Esophagus (tissue), 2 donors: ENCODE results near the gene ABI3BP. TPM values are rescaled to one million over a fixed set of nuclear protein-coding genes. Genes with fewer than 3 reads are reported as not detected.
A peak's percentile ranks its signal among the peaks of the same experiment; 100 is the strongest.

Experiments used
- H3K27ac ChIP-seq, 2 donors: one replicate each; pipeline ENCODE4 v1.5.1; 2013; ENCODE audit warnings: low read depth in 2 of 2, mild to moderate bottlenecking in 2 of 2, inconsistent platforms in 1 of 2, low read length in 1 of 2, moderate library complexity in 1 of 2
- H3K27me3 ChIP-seq, 2 donors: one replicate each; pipeline ENCODE4 v1.6.1; 2013; ENCODE audit warnings: low read length in 2 of 2, control low read depth in 1 of 2, mild to moderate bottlenecking in 1 of 2; ENCODE audit not compliant: insufficient read depth in 2 of 2, control insufficient read depth in 1 of 2
- H3K36me3 ChIP-seq, 2 donors: one replicate each; pipeline ENCODE4 v1.6.1; 2013; ENCODE audit warnings: low read length in 1 of 2; ENCODE audit not compliant: control insufficient read depth in 2 of 2, insufficient read depth in 2 of 2
- H3K4me1 ChIP-seq, 2 donors: one replicate each; pipeline ENCODE4 v1.6.1; 2013; ENCODE audit warnings: low read length in 1 of 2; ENCODE audit not compliant: control insufficient read depth in 2 of 2, insufficient read depth in 2 of 2
- H3K4me3 ChIP-seq, 2 donors: one replicate each; pipeline ENCODE4 v1.5.1; 2013; ENCODE audit warnings: low read length in 2 of 2, mild to moderate bottlenecking in 2 of 2, low read depth in 1 of 2, moderate library complexity in 1 of 2
- H3K9me3 ChIP-seq, 2 donors: one replicate each; pipeline ENCODE4 v1.6.1; 2013; ENCODE audit warnings: mild to moderate bottlenecking in 2 of 2, low read depth in 1 of 2, low read length in 1 of 2, moderate library complexity in 1 of 2; ENCODE audit not compliant: control insufficient read depth in 2 of 2, insufficient read depth in 1 of 2
- WGBS, 2 donors: extraction: QIAGEN DNeasy Blood & Tissue Kit; methylation state at CpG; one replicate each; pipeline ENCODE4 v1.1.7; 2013; 5-methylcytosine and 5-hydroxymethylcytosine counted together
- polyA plus RNA-seq, 2 donors: library from polyadenylated mRNA; stranded (reverse); fragments of 200-250 nt; gene quantifications; one replicate each; pipeline ENCODE4 v1.2.3, GENCODE V29; 2013
- donor health status: healthy with polysubstance abuse.
- donor health status: Bipolar disorder and iron deficiency.

ABI3BP gene
- polyA plus RNA-seq, 2 donors: 2.1 to 4.0 TPM

DNA sequence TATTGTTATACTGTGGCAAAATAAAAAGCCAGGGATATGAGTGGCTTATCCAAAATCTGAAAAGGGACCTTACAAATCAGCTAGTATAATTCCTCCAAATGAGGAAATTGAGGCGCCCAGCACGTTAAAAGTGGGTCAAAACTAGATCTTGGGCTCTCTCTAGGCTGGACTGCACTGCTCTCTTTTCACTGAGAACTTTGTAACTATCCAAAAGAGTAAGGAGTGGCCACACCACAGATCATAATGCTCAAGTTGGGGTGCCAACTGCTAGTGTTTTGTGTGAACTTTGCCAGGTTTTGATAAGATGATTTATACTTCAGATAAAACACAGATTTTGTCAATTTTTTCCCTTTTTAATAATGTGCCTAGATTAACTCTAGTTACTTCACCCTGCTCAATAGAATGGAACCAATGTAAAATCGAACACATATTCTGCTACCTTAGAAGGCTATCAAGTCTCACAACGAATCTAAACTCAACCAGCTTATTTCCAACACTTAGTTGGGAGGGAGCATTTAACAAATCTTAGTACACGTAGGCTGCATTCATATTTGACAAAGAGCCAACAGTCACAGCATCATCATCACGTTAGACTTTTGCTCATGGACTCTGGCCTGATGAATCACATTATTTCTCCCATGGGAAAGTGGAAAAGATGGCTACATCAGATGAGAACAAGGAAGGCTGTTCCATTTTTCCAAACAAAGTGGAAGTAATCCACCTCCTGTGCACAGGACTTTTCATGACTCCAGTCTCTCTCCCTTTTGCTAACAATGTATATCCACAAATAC is 64.4 kb downstream of the ABI3BP start:
- H3K4me1 ChIP-seq: no peaks in the 10 kb centered on the region
- H3K9me3 ChIP-seq: no peaks in the 10 kb centered on the region
- H3K27me3 ChIP-seq: no peaks in the 10 kb centered on the region
- no peaks in the 10 kb centered on the region for H3K36me3 ChIP-seq
- no peak overlapping the region for H3K4me3 ChIP-seq
- H3K27ac ChIP-seq: no peak overlapping the region
- WGBS, 2 donors: 61 to 69% methylated on average over 6 of the region's 6 CpGs

DNA sequence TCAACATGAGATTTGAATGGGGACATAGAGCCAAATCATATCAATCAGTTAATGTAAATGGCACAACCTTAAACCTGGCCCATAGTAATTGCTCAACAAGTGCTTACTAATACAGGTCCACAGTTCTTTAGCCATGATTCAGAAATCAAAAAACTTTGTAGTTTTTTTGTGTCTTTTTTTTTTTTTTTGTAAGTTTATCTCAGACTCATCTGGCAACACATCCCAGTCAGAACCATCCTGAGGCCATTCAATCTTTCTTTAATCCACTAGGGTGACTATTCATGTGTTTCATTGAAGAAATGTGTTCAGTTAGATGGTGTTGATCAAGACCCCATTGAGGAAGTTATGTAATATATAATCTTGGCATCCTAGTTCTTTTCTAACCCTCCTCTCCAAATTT is 65.4 kb downstream of the ABI3BP start:
- H3K27ac ChIP-seq: no peak overlapping the region
- H3K4me1 ChIP-seq: no peaks in the 10 kb centered on the region
- no peaks in the 10 kb centered on the region for H3K36me3 ChIP-seq
- H3K9me3 ChIP-seq: no peaks in the 10 kb centered on the region
- H3K27me3 ChIP-seq: no peaks in the 10 kb centered on the region
- H3K4me3 ChIP-seq: no peak overlapping the region

DNA sequence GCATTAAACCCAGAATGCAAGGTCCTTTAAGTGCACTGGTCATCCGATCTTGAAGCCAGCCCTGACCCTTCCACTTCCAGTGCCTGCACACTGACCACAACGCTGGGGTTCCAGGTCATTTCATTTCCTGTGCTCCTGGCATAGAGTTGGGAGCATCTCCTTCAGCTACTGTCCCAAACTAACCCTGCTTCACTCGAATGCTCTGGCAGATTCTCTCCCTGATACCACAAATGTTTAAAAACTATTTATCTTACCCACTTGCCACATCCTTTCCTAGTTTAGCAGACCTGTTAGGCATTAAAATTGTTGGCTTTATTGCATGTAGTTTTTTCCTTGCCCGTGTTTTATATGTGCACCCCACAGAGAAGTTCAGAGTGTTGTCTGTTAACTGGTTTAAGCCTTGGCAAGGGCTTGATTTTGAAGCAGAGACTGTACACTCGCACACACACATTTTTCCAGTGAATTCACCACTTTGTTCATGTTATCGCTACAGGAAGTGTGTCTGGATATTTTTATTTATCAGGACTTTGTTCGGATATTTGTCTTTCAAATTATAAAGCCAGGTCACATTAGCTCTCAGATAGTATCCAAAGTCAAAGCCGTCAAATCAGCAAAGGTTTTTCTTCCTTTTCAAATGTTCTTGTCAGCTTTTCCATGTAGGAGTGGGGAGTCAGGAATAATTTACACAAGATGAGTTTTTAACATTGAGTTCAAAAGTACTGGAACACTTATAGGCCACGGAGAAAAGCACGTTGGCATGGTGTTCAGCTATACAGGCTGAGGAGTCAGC is 77.3 kb downstream of the ABI3BP start:
- no peak overlapping the region for H3K27ac ChIP-seq
- no peak overlapping the region for H3K4me3 ChIP-seq
- H3K36me3 ChIP-seq: no peaks in the 10 kb centered on the region
- no peaks in the 10 kb centered on the region for H3K27me3 ChIP-seq
- no peaks in the 10 kb centered on the region for H3K9me3 ChIP-seq
- no peaks in the 10 kb centered on the region for H3K4me1 ChIP-seq
- WGBS, 2 donors: 69 to 78% methylated on average over 10 of the region's 10 CpGs

DNA sequence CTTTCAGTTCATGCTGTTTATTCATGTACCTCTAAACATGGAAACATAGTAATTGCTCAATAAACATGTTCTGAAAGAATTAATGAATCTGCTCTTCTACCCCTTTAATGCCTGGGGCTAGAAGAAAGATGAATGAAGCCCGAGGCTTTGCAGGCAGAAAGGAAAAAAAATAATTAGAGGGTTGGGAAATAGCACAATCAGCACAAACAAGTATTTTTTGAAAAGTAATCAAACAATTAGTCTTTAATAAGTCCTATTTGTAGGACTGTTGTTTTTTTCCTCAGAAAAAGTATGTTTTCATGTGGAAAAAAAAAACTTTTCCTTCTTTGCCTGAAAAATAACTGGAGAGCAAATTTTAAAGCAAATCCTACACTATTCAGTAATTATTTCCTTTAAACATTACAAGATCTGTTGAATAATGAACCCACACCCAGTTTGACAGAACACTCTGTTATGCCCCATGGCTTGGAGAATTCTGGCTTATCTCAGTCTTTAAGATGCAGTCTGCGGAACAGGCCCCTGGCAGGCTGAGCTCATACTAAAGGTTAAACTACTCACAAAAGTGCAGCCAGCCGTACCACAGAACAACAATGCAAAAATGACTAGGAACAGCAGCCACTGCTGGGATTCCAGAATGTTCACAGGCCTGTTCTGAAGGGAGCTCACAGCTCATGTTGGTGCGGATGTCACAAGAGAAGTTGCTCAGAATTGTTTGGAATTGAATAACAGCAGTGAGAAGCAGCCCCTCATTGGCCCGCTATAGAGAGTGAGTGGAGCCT is 79.2 kb downstream of the ABI3BP start:
- peak overlapping the region in 1 of 2 donors; percentile 5 for H3K27ac ChIP-seq
- H3K4me3 ChIP-seq: no peak overlapping the region
- 43 to 56% methylated on average over 5 of the region's 5 CpGs for WGBS, 2 donors
- H3K36me3 ChIP-seq: no peaks in the 10 kb centered on the region
- no peaks in the 10 kb centered on the region for H3K4me1 ChIP-seq
- H3K9me3 ChIP-seq: no peaks in the 10 kb centered on the region
- no peaks in the 10 kb centered on the region for H3K27me3 ChIP-seq

DNA sequence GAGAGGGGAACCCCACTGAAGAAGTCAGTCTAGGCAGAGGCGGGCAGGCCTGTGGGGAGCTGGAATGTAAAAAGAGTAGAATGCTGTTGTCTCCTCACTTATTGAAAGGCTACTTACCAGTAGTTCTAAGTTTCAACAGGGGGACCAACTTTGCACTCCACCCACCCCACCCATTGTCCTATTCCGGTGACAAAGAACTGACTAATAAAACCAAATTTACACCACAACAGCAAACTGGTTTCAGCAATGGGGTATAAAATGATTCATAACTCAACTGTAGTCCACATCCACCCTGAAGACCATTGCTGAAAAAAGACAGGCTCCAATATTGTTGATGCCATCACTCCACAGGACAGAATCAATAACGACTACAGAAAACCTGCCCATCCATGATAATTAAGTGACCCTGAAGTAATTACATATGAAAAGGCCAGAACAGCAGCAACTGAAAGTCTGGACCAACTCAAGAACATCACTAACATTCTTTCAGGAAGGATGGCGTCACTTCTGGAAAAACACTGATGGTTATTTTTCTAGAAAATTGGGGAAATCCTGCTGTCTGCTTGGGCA is 80.2 kb downstream of the ABI3BP start:
- Histone ChIP-seq H3K36me3 (no peaks in the 10 kb centered on the region), H3K4me1 (no peaks in the 10 kb centered on the region), H3K27me3 (no peaks in the 10 kb centered on the region), H3K27ac (no peak overlapping the region), H3K9me3 (no peaks in the 10 kb centered on the region), H3K4me3 (no peak overlapping the region)
- WGBS, 2 donors: 88 to 89% methylated on average over 4 of the region's 4 CpGs

DNA sequence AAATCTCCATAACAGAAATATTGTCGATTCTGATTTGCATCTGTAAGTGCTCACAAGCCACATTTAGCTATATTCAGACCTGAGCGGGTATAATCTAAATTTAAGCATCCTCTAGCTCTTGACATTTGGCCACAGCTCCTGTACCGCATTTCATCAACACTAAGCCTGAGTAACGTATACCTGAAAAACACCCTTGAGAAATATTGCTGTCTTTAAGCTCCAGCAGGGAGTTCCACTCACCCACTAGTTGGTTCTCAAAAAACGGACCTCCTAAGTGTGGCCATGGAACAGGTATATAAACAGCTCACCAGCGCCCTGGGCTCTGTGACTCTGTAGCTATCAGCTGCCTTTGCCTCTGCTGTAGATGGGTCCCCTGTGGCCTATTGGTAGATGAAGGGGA is 80.7 kb downstream of the ABI3BP start:
- Histone ChIP-seq H3K27me3 (no peaks in the 10 kb centered on the region), H3K36me3 (no peaks in the 10 kb centered on the region), H3K4me3 (no peak overlapping the region), H3K4me1 (no peaks in the 10 kb centered on the region), H3K9me3 (no peaks in the 10 kb centered on the region), H3K27ac (no peak overlapping the region)
- WGBS, 2 donors: 87 to 93% methylated on average over 6 of the region's 6 CpGs

DNA sequence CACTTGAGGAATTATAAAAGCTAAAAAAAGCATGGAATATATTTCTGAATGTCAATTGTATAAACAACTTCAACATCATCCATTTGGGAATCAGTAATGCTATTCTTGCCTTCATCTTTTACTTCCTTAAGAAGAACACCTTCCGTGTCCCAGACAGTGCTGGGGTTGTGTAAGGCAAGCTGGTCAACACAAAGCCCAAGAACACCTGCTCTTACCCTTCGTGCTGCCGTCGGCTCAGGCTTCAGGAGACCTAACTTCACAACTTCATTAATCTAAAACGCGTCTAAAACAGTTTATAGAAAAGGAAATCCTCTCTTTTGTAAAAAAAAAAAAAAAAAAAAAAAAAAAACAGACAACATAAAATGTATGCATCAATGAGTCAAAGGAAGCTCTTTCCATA is 81.3 kb downstream of the ABI3BP start:
- no peaks in the 10 kb centered on the region for H3K9me3 ChIP-seq
- no peak overlapping the region for H3K27ac ChIP-seq
- H3K36me3 ChIP-seq: no peaks in the 10 kb centered on the region
- H3K27me3 ChIP-seq: no peaks in the 10 kb centered on the region
- 82 to 83% methylated on average over 6 of the region's 6 CpGs for WGBS, 2 donors
- no peaks in the 10 kb centered on the region for H3K4me1 ChIP-seq
- no peak overlapping the region for H3K4me3 ChIP-seq

DNA sequence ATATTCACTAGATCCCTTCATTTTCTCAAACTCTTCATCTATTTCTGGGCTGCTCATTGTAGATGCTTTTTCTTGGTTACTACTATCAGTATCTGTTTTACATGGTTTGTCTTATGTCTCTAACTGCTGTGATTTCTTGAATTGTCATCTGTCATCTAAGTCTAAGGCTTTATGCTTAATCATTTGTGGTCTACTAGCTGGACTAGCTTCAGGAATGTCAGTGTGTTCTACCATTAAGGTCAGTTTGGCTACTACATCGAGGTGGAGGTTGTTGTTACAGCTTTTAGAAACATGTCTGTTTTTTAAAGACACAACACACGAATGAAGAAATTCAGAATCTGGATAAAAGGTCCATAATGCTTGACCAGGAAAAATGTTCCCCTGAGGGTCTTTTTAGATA is 82.2 kb downstream of the ABI3BP start:
- WGBS, 2 donors: 76 to 79% methylated on average over 2 of the region's 2 CpGs
- no peak overlapping the region for H3K4me3 ChIP-seq
- no peak overlapping the region for H3K27ac ChIP-seq

DNA sequence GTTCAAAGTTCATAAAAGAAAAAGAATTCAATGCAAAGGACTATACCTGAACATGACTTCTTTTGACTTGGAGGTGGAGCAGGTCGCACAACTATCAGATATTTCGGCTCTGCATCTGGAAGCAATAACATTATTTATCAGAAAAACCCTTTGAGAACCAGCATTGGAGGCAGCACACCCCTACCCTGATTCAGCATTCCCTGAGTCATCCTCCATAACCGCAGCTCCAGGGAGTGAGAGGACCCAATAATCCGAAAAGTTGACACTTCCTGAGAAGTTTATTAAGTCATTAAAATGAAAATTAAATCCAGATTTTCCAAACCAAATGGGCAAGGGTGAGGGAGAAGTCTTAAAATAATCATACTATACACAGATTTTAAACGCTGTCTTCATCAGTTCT is 90.6 kb downstream of the ABI3BP start:
- H3K4me1 ChIP-seq: no peaks in the 10 kb centered on the region
- H3K27ac ChIP-seq: no peak overlapping the region
- no peaks in the 10 kb centered on the region for H3K27me3 ChIP-seq
- no peaks in the 10 kb centered on the region for H3K9me3 ChIP-seq
- WGBS, 2 donors: 77 to 85% methylated on average over 5 of the region's 5 CpGs
- no peak overlapping the region for H3K4me3 ChIP-seq
- H3K36me3 ChIP-seq: no peaks in the 10 kb centered on the region

More for the DNA sequence above, 82.2 kb downstream of the ABI3BP start:
- Histone ChIP-seq H3K4me1 (no peaks in the 10 kb centered on the region), H3K27me3 (no peaks in the 10 kb centered on the region), H3K36me3 (no peaks in the 10 kb centered on the region), H3K9me3 (no peaks in the 10 kb centered on the region)
